ENCODE data around the gene GALT. TPM values are rescaled to one million over a fixed set of nuclear protein-coding genes. Genes with fewer than 3 reads are reported as not detected.

Gene GALT
- total RNA-seq, 1 donor from 2014 or later, result 57.2 TPM

DNA sequence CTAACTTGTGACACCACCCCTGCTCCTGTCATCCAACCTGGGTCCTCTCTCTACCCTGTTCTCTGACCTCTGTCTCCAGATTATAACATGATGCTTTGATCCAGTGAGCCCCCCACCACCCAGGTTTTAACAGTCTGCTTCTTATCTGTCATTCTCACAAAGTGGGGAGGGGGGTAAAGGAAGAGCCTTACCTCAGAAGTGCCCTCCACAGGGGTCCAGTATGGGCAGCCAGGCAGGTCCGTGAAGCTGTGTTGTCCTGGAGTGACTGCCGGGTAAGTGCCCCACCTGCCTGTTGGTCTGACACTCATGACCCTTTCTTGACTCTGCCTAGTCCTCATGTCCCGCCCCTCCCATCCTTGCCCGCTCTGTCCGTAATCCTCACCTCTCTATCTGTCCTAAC lies 8.9 kb downstream of the GALT start:
- Mint-ChIP-seq H3K4me1 (ENCODE audit: unreplicated experiment) (peaks cover 46% of the 10 kb centered on the region), H3K9me3 (ENCODE audit: unreplicated experiment) (no peaks in the 10 kb centered on the region), H3K27me3 (ENCODE audit: unreplicated experiment) (no peaks in the 10 kb centered on the region), H3K4me3 (ENCODE audit: unreplicated experiment) (no peak overlapping the region), H3K36me3 (ENCODE audit: unreplicated experiment) (no peaks in the 10 kb centered on the region), H3K27ac (ENCODE audit: unreplicated experiment) (peak overlapping the region; percentile 50)
- TF ChIP-seq, protein P1, sequence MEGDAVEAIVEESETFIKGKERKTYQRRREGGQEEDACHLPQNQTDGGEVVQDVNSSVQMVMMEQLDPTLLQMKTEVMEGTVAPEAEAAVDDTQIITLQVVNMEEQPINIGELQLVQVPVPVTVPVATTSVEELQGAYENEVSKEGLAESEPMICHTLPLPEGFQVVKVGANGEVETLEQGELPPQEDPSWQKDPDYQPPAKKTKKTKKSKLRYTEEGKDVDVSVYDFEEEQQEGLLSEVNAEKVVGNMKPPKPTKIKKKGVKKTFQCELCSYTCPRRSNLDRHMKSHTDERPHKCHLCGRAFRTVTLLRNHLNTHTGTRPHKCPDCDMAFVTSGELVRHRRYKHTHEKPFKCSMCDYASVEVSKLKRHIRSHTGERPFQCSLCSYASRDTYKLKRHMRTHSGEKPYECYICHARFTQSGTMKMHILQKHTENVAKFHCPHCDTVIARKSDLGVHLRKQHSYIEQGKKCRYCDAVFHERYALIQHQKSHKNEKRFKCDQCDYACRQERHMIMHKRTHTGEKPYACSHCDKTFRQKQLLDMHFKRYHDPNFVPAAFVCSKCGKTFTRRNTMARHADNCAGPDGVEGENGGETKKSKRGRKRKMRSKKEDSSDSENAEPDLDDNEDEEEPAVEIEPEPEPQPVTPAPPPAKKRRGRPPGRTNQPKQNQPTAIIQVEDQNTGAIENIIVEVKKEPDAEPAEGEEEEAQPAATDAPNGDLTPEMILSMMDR (IDR thresholded peaks at IDR 0.05), result no peak
- no peak for DNase-seq (ENCODE audit: extremely low spot score, unreplicated experiment)

DNA sequence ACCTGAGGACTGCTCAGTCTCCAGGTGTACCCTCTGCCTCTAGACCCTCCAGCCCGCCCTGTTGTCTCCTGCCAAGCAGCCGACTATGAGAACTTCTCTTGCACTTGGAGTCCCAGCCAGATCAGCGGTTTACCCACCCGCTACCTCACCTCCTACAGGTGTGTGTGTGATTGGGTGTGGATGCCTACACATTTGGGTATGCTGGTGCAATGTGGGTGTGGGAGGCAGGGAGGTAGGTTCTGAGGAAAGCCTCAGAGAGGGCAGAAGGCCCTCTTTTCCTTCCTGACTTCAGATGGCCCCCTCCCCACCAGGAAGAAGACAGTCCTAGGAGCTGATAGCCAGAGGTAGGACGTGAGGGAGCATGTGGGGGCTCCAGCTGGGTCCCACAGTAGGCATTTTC lies 10.5 kb downstream of the GALT start:
- no peak for DNase-seq (ENCODE audit: extremely low spot score, unreplicated experiment)
- Mint-ChIP-seq H3K36me3 (ENCODE audit: unreplicated experiment) (no peaks in the 10 kb centered on the region), H3K4me3 (ENCODE audit: unreplicated experiment) (no peak overlapping the region), H3K9me3 (ENCODE audit: unreplicated experiment) (no peaks in the 10 kb centered on the region), H3K4me1 (ENCODE audit: unreplicated experiment) (peaks cover 32% of the 10 kb centered on the region), H3K27ac (ENCODE audit: unreplicated experiment) (no peak overlapping the region), H3K27me3 (ENCODE audit: unreplicated experiment) (no peaks in the 10 kb centered on the region)
- TF ChIP-seq, protein P1 (IDR thresholded peaks at IDR 0.05), result no peak

- Mint-ChIP-seq H3K4me1 (ENCODE audit: unreplicated experiment) (peaks cover 17% of the 10 kb centered on the region), H3K27ac (ENCODE audit: unreplicated experiment) (no peak overlapping the region), H3K36me3 (ENCODE audit: unreplicated experiment) (no peaks in the 10 kb centered on the region), H3K9me3 (ENCODE audit: unreplicated experiment) (no peaks in the 10 kb centered on the region), H3K4me3 (ENCODE audit: unreplicated experiment) (no peak overlapping the region), H3K27me3 (ENCODE audit: unreplicated experiment) (no peaks in the 10 kb centered on the region)
- TF ChIP-seq, protein P1 (IDR thresholded peaks at IDR 0.05), result no peak
- no peak for DNase-seq (ENCODE audit: extremely low spot score, unreplicated experiment)
Observed at GRCh38 chr9:34658461-34658860, 12.0 kb downstream of the GALT start.

- TF ChIP-seq, protein P1 (IDR thresholded peaks at IDR 0.05), result no peak
- H3K4me1 Mint-ChIP-seq (ENCODE audit: unreplicated experiment), result peaks cover 13% of the 10 kb centered on the region
- no peak overlapping the region for H3K27ac Mint-ChIP-seq (ENCODE audit: unreplicated experiment)
- no peak for DNase-seq (ENCODE audit: extremely low spot score, unreplicated experiment)
- no peaks in the 10 kb centered on the region for H3K9me3 Mint-ChIP-seq (ENCODE audit: unreplicated experiment)
- H3K36me3 Mint-ChIP-seq (ENCODE audit: unreplicated experiment), result no peaks in the 10 kb centered on the region
- H3K4me3 Mint-ChIP-seq (ENCODE audit: unreplicated experiment), result no peak overlapping the region
- H3K27me3 Mint-ChIP-seq (ENCODE audit: unreplicated experiment), result no peaks in the 10 kb centered on the region
Observed at GRCh38 chr9:34659592-34660253, 13.2 kb downstream of the GALT start.

DNA sequence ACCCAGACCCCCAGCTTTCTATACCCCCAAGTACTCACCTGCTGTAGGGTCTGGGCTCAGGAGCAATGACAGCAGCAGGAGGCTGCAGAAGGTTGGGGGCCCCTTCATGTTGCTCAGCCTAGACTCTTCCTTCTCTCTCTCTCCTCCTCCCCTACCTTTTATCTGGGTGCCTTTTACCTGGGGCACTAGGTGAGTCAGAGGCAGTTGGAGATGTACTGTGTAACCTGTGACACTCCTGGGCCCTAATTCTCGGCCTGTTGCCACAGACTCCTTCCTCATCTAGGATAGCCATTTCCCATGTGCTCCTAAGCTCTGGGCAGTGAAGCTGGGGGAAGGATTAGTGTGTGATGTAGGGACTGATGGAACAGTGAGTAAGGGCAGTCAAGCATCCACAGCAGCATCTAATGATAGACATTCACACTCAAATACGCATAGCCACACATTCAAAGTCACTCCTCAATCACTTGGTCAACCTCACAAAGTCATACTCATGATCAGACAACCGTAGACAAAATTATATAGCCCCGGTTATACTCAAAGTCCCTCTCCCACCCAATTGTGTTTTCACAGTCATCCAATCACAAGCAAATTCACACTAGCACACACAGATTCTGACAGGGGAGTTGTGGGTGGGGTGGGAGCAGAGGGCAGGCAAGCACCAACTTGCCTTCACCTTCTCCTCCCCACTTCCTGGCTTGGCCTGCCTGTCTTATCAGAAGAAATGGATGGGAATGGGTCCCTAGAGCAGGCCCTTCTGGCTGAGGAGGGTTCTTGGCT lies 16.2 kb downstream of the GALT start, which contains the start of gene CCL27:
TSS of gene CCL27 (minus strand) at position 132 of the 777 bp plus-strand sequence. CDS start at position 108, 24 bp downstream.
- Mint-ChIP-seq H3K9me3 (ENCODE audit: unreplicated experiment) (no peaks in the 10 kb centered on the region), H3K27ac (ENCODE audit: unreplicated experiment) (no peak within 1 kb of the TSS), H3K27me3 (ENCODE audit: unreplicated experiment) (no peaks in the 10 kb centered on the region), H3K4me1 (ENCODE audit: unreplicated experiment) (peaks cover 11% of the 10 kb centered on the region), H3K4me3 (ENCODE audit: unreplicated experiment) (no peak within 1 kb of the TSS), H3K36me3 (ENCODE audit: unreplicated experiment) (peaks cover 2% of the 10 kb centered on the region)
- TF ChIP-seq, protein P1 (IDR thresholded peaks at IDR 0.05), result no peak
- DNase-seq (ENCODE audit: extremely low spot score, unreplicated experiment), result no peak

Data from osteocyte (in vitro differentiated cells).